Keratinocyte (primary cell): ENCODE measurements around the gene LAMA1. TPM values are rescaled to one million over a fixed set of nuclear protein-coding genes. Genes with fewer than 3 reads are reported as not detected.

Source experiments
- DNase-seq: peaks from one replicate; pipeline ENCODE4 v3.0.0-alpha.2; 2011; ENCODE audit warnings: low read depth, missing footprints, low spot score
- FAIRE-seq: peaks from 2 replicates; lab custom pipeline; 2011; peaks lifted over from hg19 to GRCh38; lab: Jason Lieb, UNC
- H2AFZ ChIP-seq: 2 replicates; pipeline ENCODE4 v1.6.0; 2012; ENCODE audit warnings: low read length, control low read depth, inconsistent platforms; ENCODE audit not compliant: control insufficient read depth
- H3K27ac ChIP-seq: 2 replicates; pipeline ENCODE4 v1.5.1; 2011; ENCODE audit warnings: low read length; ENCODE audit not compliant: control insufficient read depth, insufficient read depth
- H3K27me3 ChIP-seq: 3 replicates; pipeline ENCODE4 v1.6.0; 2011; ENCODE audit warnings: low read length; ENCODE audit not compliant: control insufficient read depth, insufficient read depth; ENCODE audit errors: extremely low read depth
- H3K36me3 ChIP-seq, 2 experiments: 2 replicates in 1 of 2; 3 replicates in 1 of 2; pipeline ENCODE4 v1.5.1; 2011; ENCODE audit warnings: low read length in 2 of 2, mild to moderate bottlenecking in 1 of 2; ENCODE audit not compliant: control insufficient read depth in 2 of 2, insufficient read depth in 2 of 2; ENCODE audit errors: extremely low read depth in 1 of 2
- H3K4me1 ChIP-seq: 3 replicates; pipeline ENCODE4 v1.5.1; 2011; ENCODE audit warnings: low read length; ENCODE audit not compliant: control insufficient read depth, insufficient read depth; ENCODE audit errors: extremely low read depth
- H3K4me2 ChIP-seq: 3 replicates; pipeline ENCODE4 v1.6.0; 2011; ENCODE audit warnings: low read depth, low read length; ENCODE audit not compliant: control insufficient read depth, insufficient read depth; ENCODE audit errors: extremely low read depth
- H3K4me3 ChIP-seq, 3 experiments: fragments of 200-600 bp in 1 of 3; sonication (generic) in 1 of 3; 2 replicates in 2 of 3; 3 replicates in 1 of 3; pipeline ENCODE4 v1.5.1; 2011 to 2016; ENCODE audit warnings: low read length in 3 of 3, mild to moderate bottlenecking in 3 of 3, control low read depth in 2 of 3, inconsistent platforms in 1 of 3, low read depth in 1 of 3, mixed read lengths in 1 of 3, mixed run types in 1 of 3, moderate library complexity in 1 of 3; ENCODE audit not compliant: control insufficient read depth in 2 of 3, insufficient read depth in 2 of 3; ENCODE audit errors: extremely low read depth in 1 of 3
- H3K79me2 ChIP-seq: 2 replicates; pipeline ENCODE4 v1.6.0; 2012; ENCODE audit warnings: low read length; ENCODE audit not compliant: control insufficient read depth, insufficient read depth
- H3K9ac ChIP-seq: 3 replicates; pipeline ENCODE4 v1.6.0; 2011; ENCODE audit warnings: low read length; ENCODE audit not compliant: control insufficient read depth, insufficient read depth; ENCODE audit errors: extremely low read depth
- H3K9me1 ChIP-seq: 3 replicates; pipeline ENCODE4 v1.6.0; 2011; ENCODE audit warnings: low read length; ENCODE audit not compliant: control insufficient read depth, insufficient read depth; ENCODE audit errors: extremely low read depth
- H3K9me3 ChIP-seq: 2 replicates; pipeline ENCODE4 v1.5.1; 2012; ENCODE audit warnings: low read depth, low read length; ENCODE audit not compliant: control insufficient read depth
- H4K20me1 ChIP-seq: 3 replicates; pipeline ENCODE4 v1.6.0; 2011; ENCODE audit warnings: low read length; ENCODE audit not compliant: control insufficient read depth, insufficient read depth; ENCODE audit errors: extremely low read depth
- EZH2 ChIP-seq: IDR thresholded peaks from one replicate; pipeline ENCODE4 v1.6.1; 2012; ENCODE audit warnings: inconsistent platforms, mild to moderate bottlenecking, low read length, moderate library complexity
- dilution Hi-C: fragments of 300-500 bp; cut with MboI; formaldehyde crosslinking; loops from one replicate; pipeline ENCODE4 v1.7.0; 2020; ENCODE audit warnings: low sequenced_read_pairs; ENCODE audit not compliant: extremely low pct_ligation_motif_present
- polyA plus RNA-seq, 5 experiments: library from polyadenylated mRNA; depleted of rRNA in 3 of 5; stranded (reverse) in 3 of 5; stranded (forward) in 1 of 5; unstranded in 1 of 5; fragments of >200 nt; gene quantifications; 1 replicate in 1 of 5; 2 replicates in 3 of 5; 3 replicates in 1 of 5; pipeline versions ENCODE4 v1.2.1 to v1.2.3, GENCODE V29; 2011 to 2012; ENCODE audit warnings: missing spikeins in 2 of 5, low read depth in 1 of 5, low replicate concordance in 1 of 5
- TF ChIP-seq, protein P1 (sequence below), 3 experiments: IDR thresholded peaks in 1 of 3; conservative IDR thresholded peaks in 1 of 3; optimal IDR thresholded peaks in 1 of 3; 2 replicates in 2 of 3; 3 replicates in 1 of 3; pipeline versions ENCODE3 to v1.5.1; 2011; ENCODE audit warnings: low read length in 3 of 3, mild to moderate bottlenecking in 3 of 3, moderate library complexity in 2 of 3, control low read depth in 1 of 3, inconsistent platforms in 1 of 3; ENCODE audit not compliant: insufficient read depth in 2 of 3; ENCODE audit errors: extremely low read depth in 1 of 3

LAMA1 gene
- polyA plus RNA-seq, 1 donor (not counting 4 experiments of a cell fraction or from before 2014, with no cell fraction given): 2.1 TPM

DNA sequence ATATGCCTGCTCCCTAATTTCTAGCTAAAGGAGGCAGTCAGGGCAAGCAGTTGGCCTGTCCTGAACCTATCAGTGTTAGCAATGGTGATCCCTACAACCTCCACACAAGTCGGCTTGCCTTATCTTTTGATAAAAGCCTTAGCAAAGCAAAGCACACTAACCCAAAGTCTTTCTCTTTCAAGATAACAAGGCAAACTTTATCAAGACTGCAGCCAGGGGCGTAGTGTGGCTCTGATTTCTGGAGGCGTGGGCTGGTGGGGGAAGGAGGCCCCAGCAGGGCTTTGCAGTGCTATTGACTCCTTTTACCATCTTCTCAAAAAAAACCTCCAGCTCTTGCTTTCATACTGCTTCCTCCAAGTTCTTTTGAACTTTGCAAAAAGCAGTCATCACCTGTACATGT lies 40.2 kb upstream of the LAMA1 start:
- DNase-seq (no peak), FAIRE-seq (no peak)
- peaks cover 3% of the 10 kb centered on the region for H3K4me1 ChIP-seq
- H3K27ac ChIP-seq: no peak overlapping the region
- no peak overlapping the region for H3K4me2 ChIP-seq
- no peak overlapping the region for H3K4me3 ChIP-seq
- TF ChIP-seq, protein P1, sequence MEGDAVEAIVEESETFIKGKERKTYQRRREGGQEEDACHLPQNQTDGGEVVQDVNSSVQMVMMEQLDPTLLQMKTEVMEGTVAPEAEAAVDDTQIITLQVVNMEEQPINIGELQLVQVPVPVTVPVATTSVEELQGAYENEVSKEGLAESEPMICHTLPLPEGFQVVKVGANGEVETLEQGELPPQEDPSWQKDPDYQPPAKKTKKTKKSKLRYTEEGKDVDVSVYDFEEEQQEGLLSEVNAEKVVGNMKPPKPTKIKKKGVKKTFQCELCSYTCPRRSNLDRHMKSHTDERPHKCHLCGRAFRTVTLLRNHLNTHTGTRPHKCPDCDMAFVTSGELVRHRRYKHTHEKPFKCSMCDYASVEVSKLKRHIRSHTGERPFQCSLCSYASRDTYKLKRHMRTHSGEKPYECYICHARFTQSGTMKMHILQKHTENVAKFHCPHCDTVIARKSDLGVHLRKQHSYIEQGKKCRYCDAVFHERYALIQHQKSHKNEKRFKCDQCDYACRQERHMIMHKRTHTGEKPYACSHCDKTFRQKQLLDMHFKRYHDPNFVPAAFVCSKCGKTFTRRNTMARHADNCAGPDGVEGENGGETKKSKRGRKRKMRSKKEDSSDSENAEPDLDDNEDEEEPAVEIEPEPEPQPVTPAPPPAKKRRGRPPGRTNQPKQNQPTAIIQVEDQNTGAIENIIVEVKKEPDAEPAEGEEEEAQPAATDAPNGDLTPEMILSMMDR (optimal IDR thresholded peaks at IDR 0.05 in 1 of 3, IDR thresholded peaks at IDR 0.05 in 1 of 3, conservative IDR thresholded peaks at IDR 0.05 in 1 of 3; ENCODE audit: extremely low read depth in 1 of 3, insufficient read depth in 2 of 3, low read length in 3 of 3): no peak
- TF ChIP-seq EZH2: no peak
- H4K20me1 ChIP-seq: no peaks in the 10 kb centered on the region
- H3K79me2 ChIP-seq: no peaks in the 10 kb centered on the region
- H2AFZ ChIP-seq: peak overlapping the region; percentile 12
- dilution Hi-C loops: no loop called here
- H3K9me3 ChIP-seq: no peaks in the 10 kb centered on the region
- H3K9me1 ChIP-seq: no peaks in the 10 kb centered on the region
- no peak overlapping the region for H3K9ac ChIP-seq
- H3K27me3 ChIP-seq: no peaks in the 10 kb centered on the region
- no peaks in the 10 kb centered on the region for H3K36me3 ChIP-seq

DNA sequence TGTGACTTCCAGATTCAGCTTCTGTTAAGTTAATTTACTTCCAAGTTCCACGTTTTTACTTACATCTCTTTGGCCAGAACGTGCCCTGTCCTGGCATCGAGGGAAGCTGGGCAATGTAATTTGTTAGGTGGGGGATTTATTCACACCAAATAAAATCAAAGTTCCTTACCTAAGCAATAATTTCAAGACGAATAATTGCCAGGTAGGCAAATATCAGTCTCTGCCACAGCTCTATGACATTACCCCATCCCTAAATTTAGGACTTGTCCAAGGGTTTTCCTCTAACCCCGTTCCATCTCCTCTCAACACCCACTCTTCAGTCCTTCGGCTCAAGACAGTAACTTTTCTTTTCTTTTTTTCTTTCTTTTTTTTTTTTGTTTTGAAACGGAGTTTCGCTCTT lies 38.3 kb upstream of the LAMA1 start:
- dilution Hi-C loops: no loop called here
- Histone ChIP-seq H3K36me3 (no peaks in the 10 kb centered on the region), H4K20me1 (no peaks in the 10 kb centered on the region), H3K27ac (no peak overlapping the region), H3K9me3 (no peaks in the 10 kb centered on the region), H3K4me1 (peaks cover 3% of the 10 kb centered on the region), H3K79me2 (no peaks in the 10 kb centered on the region), H3K4me2 (no peak overlapping the region), H3K4me3 (no peak overlapping the region), H3K27me3 (no peaks in the 10 kb centered on the region), H3K9me1 (no peaks in the 10 kb centered on the region), H2AFZ (no peak overlapping the region), H3K9ac (no peak overlapping the region)
- TF ChIP-seq, protein P1 (optimal IDR thresholded peaks at IDR 0.05 in 1 of 3, IDR thresholded peaks at IDR 0.05 in 1 of 3, conservative IDR thresholded peaks at IDR 0.05 in 1 of 3; ENCODE audit: extremely low read depth in 1 of 3, insufficient read depth in 2 of 3, low read length in 3 of 3): no peak
- no peak for TF ChIP-seq EZH2
- FAIRE-seq: no peak
- no peak for DNase-seq
